SK-N-MC (cell line): Measurements from ENCODE around the gene SCGB2A2.

ENCODE experiments used
- DNase-seq: peaks from one replicate; pipeline ENCODE4 v3.0.0-alpha.2; 2011; ENCODE audit warnings: low read depth, low spot score
- H3K27ac ChIP-seq: fragments of 200-600 bp; sonication (generic); 2 replicates; pipeline ENCODE4 v1.5.1; 2016; ENCODE audit warnings: mixed run types
- H3K36me3 ChIP-seq: fragments of 200-600 bp; sonication (generic); 2 replicates; pipeline ENCODE4 v1.6.1; 2017; ENCODE audit warnings: antibody characterized with exemption, low read length, mixed read lengths; ENCODE audit not compliant: insufficient read depth
- H3K4me3 ChIP-seq: fragments of 200-600 bp; sonication (generic); 2 replicates; pipeline ENCODE4 v1.5.1; 2016
- H3K9ac ChIP-seq: fragments of 200-600 bp; sonication (generic); 2 replicates; pipeline ENCODE4 v1.8.0; 2017; ENCODE audit warnings: mixed run types, mixed read lengths; ENCODE audit not compliant: insufficient read length
- H3K9me3 ChIP-seq: fragments of 200-600 bp; sonication (generic); 2 replicates; pipeline ENCODE4 v1.6.1; 2017; ENCODE audit warnings: low read depth, mild to moderate bottlenecking, antibody characterized with exemption, low read length, moderate library complexity, mixed read lengths
- EZH2 ChIP-seq: fragments of 200-600 bp; sonication (generic); IDR thresholded peaks from one replicate; pipeline ENCODE4 v1.6.1; 2017; ENCODE audit warnings: antibody characterized with exemption
- FOXP2 ChIP-seq: optimal IDR thresholded peaks from 2 replicates; pipeline ENCODE3; 2011; ENCODE audit warnings: mild to moderate bottlenecking, moderate library complexity; ENCODE audit not compliant: insufficient read depth; ENCODE audit errors: extremely low read length, control extremely low read depth
- POLR2AphosphoS5 ChIP-seq: IDR thresholded peaks from 2 replicates; pipeline ENCODE4 v1.6.1; 2012; ENCODE audit warnings: mild to moderate bottlenecking, low read depth, low read length, borderline replicate concordance

Gene SCGB2A2

GRCh38 chr11:62269654-62270278, at the start of gene SCGB2A2:
TSS of gene SCGB2A2 (plus strand) at chr11:62270158. CDS start at chr11:62270217, 59 bp downstream.
- Histone ChIP-seq H3K9me3 (no peaks in the 10 kb centered on the region), H3K4me3 (no peak within 1 kb of the TSS), H3K27ac (no peak within 1 kb of the TSS), H3K9ac (no peak within 1 kb of the TSS), H3K36me3 (no peaks in the 10 kb centered on the region)
- DNase-seq: no peak
- no peak for TF ChIP-seq FOXP2
- TF ChIP-seq EZH2: no peak
- TF ChIP-seq POLR2AphosphoS5: no peak

- Histone ChIP-seq H3K9me3 (peaks cover 6% of the 10 kb centered on the region; the same call in 1 of the 2 replicates), H3K36me3 (no peaks in the 10 kb centered on the region), H3K9ac (no peak overlapping the region), H3K4me3 (no peak overlapping the region), H3K27ac (no peak overlapping the region)
- DNase-seq: no peak
- no peak for TF ChIP-seq EZH2
- TF ChIP-seq POLR2AphosphoS5: no peak
- no peak for TF ChIP-seq FOXP2
Measured at GRCh38 chr11:62221498-62221897, 48.5 kb upstream of the SCGB2A2 start.

DNA sequence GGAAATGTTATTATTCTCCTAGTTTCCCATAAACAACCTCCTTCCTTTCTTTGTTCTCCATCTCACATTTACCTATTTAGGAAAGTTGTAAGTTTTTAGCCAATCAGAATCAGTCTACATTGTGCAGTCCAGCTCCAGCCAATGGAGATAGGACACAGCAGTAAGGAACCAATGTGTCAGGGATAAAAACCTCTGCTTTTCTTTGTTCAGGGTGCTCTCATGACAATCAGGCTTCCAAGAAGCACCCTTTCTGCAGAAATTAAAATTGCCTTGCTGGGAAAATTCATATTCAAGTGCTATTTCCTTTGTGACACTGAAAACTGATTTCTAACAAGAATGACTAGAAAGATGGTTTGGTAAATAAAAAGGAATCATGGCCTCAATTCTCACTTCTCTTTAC, 46.9 kb upstream of the SCGB2A2 start:
- no peak for DNase-seq
- no peak overlapping the region for H3K27ac ChIP-seq

DNA sequence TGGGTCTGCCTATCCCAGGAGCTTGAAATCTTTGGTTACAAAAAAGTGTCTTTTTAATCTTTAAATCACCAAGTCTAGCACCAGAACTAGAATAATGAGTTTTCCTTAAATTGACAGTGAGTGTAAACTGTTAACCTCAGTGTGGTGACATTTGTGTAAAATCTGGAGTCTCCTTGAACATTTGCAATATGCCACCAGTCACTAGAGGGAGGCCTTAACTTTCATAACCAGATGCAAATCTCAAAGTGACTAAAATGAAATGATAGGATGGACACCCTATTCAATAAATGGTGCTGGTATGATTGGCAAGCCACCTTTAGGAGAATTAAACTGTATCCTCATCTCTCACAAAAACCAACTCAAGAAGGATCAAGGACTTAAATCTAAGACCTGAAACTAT, 36.2 kb upstream of the SCGB2A2 start:
- Histone ChIP-seq H3K36me3 (no peaks in the 10 kb centered on the region), H3K9ac (no peak overlapping the region), H3K4me3 (no peak overlapping the region), H3K27ac (no peak overlapping the region), H3K9me3 (no peaks in the 10 kb centered on the region)
- no peak for TF ChIP-seq FOXP2
- TF ChIP-seq POLR2AphosphoS5: no peak
- TF ChIP-seq EZH2: no peak
- no peak for DNase-seq

More for the DNA sequence above, 46.9 kb upstream of the SCGB2A2 start:
- no peaks in the 10 kb centered on the region for H3K36me3 ChIP-seq
- peaks cover 6% of the 10 kb centered on the region; the same call in 1 of the 2 replicates for H3K9me3 ChIP-seq
- no peak overlapping the region for H3K9ac ChIP-seq
- TF ChIP-seq FOXP2 (no peak), POLR2AphosphoS5 (no peak), EZH2 (no peak)
- H3K4me3 ChIP-seq: no peak overlapping the region

DNA sequence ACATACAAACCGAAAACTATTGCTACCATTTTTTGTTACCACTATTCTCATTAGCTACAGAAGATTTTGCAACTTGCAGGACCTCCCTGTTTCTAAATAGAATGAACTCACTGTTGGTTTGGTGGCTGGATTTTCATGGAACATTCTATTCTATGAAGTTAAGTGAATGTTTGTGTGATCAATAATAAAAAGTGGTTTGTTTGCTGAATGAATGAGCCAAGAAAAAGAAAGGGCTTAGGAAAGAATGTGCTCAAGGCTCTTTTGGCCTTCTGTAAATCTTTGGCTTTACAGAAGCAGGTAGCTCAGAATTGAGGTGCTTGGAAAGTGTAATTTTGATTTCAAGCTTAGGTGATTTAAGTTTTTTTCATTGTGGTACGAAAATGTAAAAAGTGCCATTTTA, 33.8 kb upstream of the SCGB2A2 start:
- no peaks in the 10 kb centered on the region for H3K36me3 ChIP-seq
- no peak overlapping the region for H3K9ac ChIP-seq
- TF ChIP-seq POLR2AphosphoS5: no peak
- no peak for TF ChIP-seq FOXP2
- no peak for TF ChIP-seq EZH2
- DNase-seq: no peak
- no peaks in the 10 kb centered on the region for H3K9me3 ChIP-seq
- H3K4me3 ChIP-seq: no peak overlapping the region
- no peak overlapping the region for H3K27ac ChIP-seq

DNA sequence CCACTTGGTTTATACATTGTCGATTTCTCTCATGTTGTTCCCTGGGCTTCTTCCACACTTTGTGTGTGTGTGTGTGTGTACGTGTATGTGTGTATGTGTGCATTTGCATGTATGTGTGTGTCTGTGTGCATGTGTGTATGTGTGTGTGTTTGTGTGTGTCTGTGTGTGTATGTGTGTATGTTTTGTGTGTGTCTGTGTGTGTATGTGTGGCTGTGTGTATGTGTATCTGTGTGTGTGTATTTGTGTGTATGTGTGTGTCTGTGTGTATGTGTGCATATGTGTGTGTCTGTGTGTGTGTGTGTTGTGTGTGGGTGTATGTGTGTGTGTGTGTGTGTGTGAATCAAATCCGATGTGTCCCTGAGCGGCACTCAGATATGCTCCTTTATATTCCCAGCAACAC, 32.5 kb upstream of the SCGB2A2 start:
- H3K27ac ChIP-seq: no peak overlapping the region
- H3K36me3 ChIP-seq: no peaks in the 10 kb centered on the region
- no peak for DNase-seq
- no peak for TF ChIP-seq POLR2AphosphoS5
- no peak for TF ChIP-seq EZH2
- no peak for TF ChIP-seq FOXP2
- H3K4me3 ChIP-seq: no peak overlapping the region
- H3K9ac ChIP-seq: no peak overlapping the region
- no peaks in the 10 kb centered on the region for H3K9me3 ChIP-seq

- TF ChIP-seq EZH2 (no peak), FOXP2 (no peak), POLR2AphosphoS5 (no peak)
- H3K36me3 ChIP-seq: no peaks in the 10 kb centered on the region
Measured at GRCh38 chr11:62238151-62238550, 31.8 kb upstream of the SCGB2A2 start.

DNA sequence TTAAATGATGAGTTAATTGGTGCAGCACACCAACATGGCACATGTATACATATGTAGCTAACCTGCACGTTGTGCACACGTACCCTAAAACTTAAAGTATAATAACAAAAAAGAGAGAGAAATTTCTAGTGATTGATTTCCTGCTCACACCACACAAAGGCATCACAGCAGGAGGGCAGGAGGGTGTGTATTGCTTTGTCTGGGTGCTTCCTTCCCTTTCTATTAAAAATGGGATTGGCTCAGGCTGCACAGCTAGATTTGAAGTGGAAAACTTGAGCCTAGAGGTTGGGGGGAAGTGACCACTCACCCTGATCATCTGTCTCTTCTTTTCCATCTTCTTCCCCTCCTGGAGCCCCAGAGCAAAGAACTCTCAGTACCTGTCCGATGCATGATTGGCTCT, 28.9 kb upstream of the SCGB2A2 start:
- TF ChIP-seq FOXP2: no peak
- no peak for TF ChIP-seq POLR2AphosphoS5
- no peak for TF ChIP-seq EZH2
- no peak for DNase-seq
- no peak overlapping the region for H3K27ac ChIP-seq
- no peak overlapping the region for H3K4me3 ChIP-seq
- H3K9me3 ChIP-seq: no peaks in the 10 kb centered on the region
- no peak overlapping the region for H3K9ac ChIP-seq
- H3K36me3 ChIP-seq: no peaks in the 10 kb centered on the region

More at GRCh38 chr11:62238151-62238550, 31.8 kb upstream of the SCGB2A2 start:
- H3K27ac ChIP-seq: no peak overlapping the region
- H3K9ac ChIP-seq: no peak overlapping the region
- no peak overlapping the region for H3K4me3 ChIP-seq
- H3K9me3 ChIP-seq: no peaks in the 10 kb centered on the region
- DNase-seq: no peak

DNA sequence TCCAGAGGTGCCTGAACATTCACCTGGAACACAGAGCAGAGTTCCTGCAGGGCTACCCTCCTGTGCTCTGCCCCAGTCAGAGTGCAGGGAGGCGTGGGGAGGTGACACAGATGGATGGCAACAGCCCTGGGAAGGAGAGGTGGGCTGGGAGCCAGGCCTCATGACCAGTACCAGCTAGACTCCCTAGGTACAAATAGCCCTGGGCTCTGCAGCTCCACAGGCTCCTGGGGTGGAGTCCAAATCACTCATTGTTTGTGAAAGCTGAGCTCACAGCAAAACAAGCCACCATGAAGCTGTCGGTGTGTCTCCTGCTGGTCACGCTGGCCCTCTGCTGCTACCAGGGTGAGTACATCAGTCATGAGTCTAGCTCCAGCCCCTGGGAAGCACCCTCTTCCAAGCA, 27.9 kb upstream of the SCGB2A2 start, which contains the start of gene SCGB1D2:
SCGB1D2 (plus strand) TSS at position 219 of the 400 bp plus-strand sequence; CDS start at position 288, 69 bp downstream.
- no peak within 1 kb of the TSS for H3K9ac ChIP-seq
- DNase-seq: no peak
- no peak within 1 kb of the TSS for H3K4me3 ChIP-seq
- no peaks in the 10 kb centered on the region for H3K9me3 ChIP-seq
- TF ChIP-seq POLR2AphosphoS5 (no peak), FOXP2 (no peak), EZH2 (no peak)
- H3K27ac ChIP-seq: no peak within 1 kb of the TSS
- H3K36me3 ChIP-seq: no peaks in the 10 kb centered on the region
